GM18867 (cell line): ENCODE data around the gene GPR156.

ENCODE experiments used
- ATAC-seq: cut with Tn5 transposase; IDR thresholded peaks from one replicate; pipeline ENCODE4 v1.9.1; 2021; ENCODE audit warnings: mild to moderate bottlenecking, moderate library complexity; ENCODE audit not compliant: unreplicated experiment

GPR156 gene

DNA sequence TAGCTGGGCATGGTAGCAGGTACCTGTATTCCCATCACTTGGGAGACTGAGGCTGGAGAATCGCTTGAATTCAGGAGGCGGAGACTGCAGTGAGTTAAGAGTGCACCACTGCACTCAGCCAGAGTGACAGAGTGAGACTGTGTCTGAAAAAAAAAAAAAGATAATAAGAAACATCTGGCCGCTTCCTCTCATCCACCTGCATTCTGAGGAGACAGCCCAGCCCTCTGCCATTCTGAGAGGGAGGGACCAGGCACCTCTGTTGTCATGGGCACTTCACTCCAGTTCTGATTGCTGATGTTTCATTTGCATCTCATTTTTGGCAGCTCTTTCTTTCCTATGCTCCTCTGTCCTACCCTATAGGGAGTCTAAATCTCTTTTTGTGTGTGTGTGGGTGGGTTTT, 154.4 kb downstream of the GPR156 start:
- no peak for ATAC-seq

GRCh38 chr3:120129718-120130513, 155.1 kb downstream of the GPR156 start:
- no peak for ATAC-seq

GRCh38 chr3:120129051-120129450, 156.0 kb downstream of the GPR156 start:
- ATAC-seq = no peak

- ATAC-seq = no peak
These were observed 159.0 kb downstream of the GPR156 start for GRCh38 chr3:120125992-120126391.

GRCh38 chr3:120119846-120120510, 165.0 kb downstream of the GPR156 start:
- ATAC-seq = no peak
